ENCODE measurements around the gene CACNA1C. TPM values are rescaled to one million over a fixed set of nuclear protein-coding genes. Genes with fewer than 3 reads are reported as not detected.

CACNA1C gene
- total RNA-seq, 5 donors from 2014 or later (not counting 1 experiment from before 2014, with no cell fraction given) = 0.10 to 0.26 (median 0.16) TPM

GRCh38 chr12:2076728-2077127 lies 23.9 kb downstream of the CACNA1C start:
- H3K4me3 Mint-ChIP-seq = no peak overlapping the region
- no peaks in the 10 kb centered on the region for H3K36me3 Mint-ChIP-seq
- H3K4me1 ChIP-seq (ENCODE audit: control insufficient read depth in 1 of 2, extremely low read depth in 1 of 2, insufficient read depth in 2 of 2, low read length in 2 of 2) = no peaks in the 10 kb centered on the region
- no peak overlapping the region for H3K27ac Mint-ChIP-seq
- DNase-seq (no peak), ATAC-seq (replicated peaks in 1 of 4) (no peak)
- peaks cover 2 to 7% (median 7%) of the 10 kb centered on the region in 3 donors for H3K9me3 Mint-ChIP-seq
- H3K27me3 ChIP-seq (replicated peaks in 1 of 2; ENCODE audit: control insufficient read depth in 2 of 2, extremely low read depth in 1 of 2, insufficient read depth in 2 of 2, low read length in 1 of 2) = peaks cover 0 to 14% of the 10 kb centered on the region in 2 experiments
- ChIA-PET POLR2A (no interaction called here), CTCF (no interaction called here)
- WGBS (ENCODE audit: insufficient coverage) = 93% methylated on average over 6 of the region's 10 CpGs
- no peak overlapping the region for H3K27ac ChIP-seq (ENCODE audit: low read length)
- H3K4me1 Mint-ChIP-seq = no peaks in the 10 kb centered on the region
- peaks cover 8% of the 10 kb centered on the region in 2 donors for H3K27me3 Mint-ChIP-seq
- H3K9me3 ChIP-seq = no peaks in the 10 kb centered on the region
- no peak overlapping the region for H3K4me3 ChIP-seq (ENCODE audit: control insufficient read depth in 1 of 2, extremely low read depth in 1 of 2, low read length in 1 of 2)
- no peaks in the 10 kb centered on the region for H3K36me3 ChIP-seq (ENCODE audit: control insufficient read depth in 2 of 2, extremely low read depth in 1 of 2, insufficient read depth in 1 of 2, low read length in 1 of 2)

- no peak overlapping the region for H3K4me3 ChIP-seq (ENCODE audit: control insufficient read depth in 1 of 2, extremely low read depth in 1 of 2, low read length in 1 of 2)
- no peaks in the 10 kb centered on the region for H3K4me1 ChIP-seq (ENCODE audit: control insufficient read depth in 1 of 2, extremely low read depth in 1 of 2, insufficient read depth in 2 of 2, low read length in 2 of 2)
- Mint-ChIP-seq H3K4me3 (no peak overlapping the region), H3K27me3 (peaks cover under 1 to 6% of the 10 kb centered on the region in 2 donors), H3K9me3 (peaks cover 0 to 7% (median 6%) of the 10 kb centered on the region in 3 donors), H3K36me3 (no peaks in the 10 kb centered on the region), H3K4me1 (no peaks in the 10 kb centered on the region), H3K27ac (no peak overlapping the region)
- H3K27ac ChIP-seq (ENCODE audit: low read length) = no peak overlapping the region
- DNase-seq (no peak), ATAC-seq (replicated peaks in 1 of 4) (no peak)
- CTCF ChIA-PET = no interaction called here
- no peaks in the 10 kb centered on the region for H3K9me3 ChIP-seq
- POLR2A ChIA-PET = no interaction called here
- H3K36me3 ChIP-seq (ENCODE audit: control insufficient read depth in 2 of 2, extremely low read depth in 1 of 2, insufficient read depth in 1 of 2, low read length in 1 of 2) = no peaks in the 10 kb centered on the region
- peaks cover 0 to 4% of the 10 kb centered on the region in 2 experiments for H3K27me3 ChIP-seq (replicated peaks in 1 of 2; ENCODE audit: control insufficient read depth in 2 of 2, extremely low read depth in 1 of 2, insufficient read depth in 2 of 2, low read length in 1 of 2)
Measured at GRCh38 chr12:2080604-2081003, 27.8 kb downstream of the CACNA1C start.

- Mint-ChIP-seq H3K27me3 (peaks cover 0 to 4% of the 10 kb centered on the region in 2 donors), H3K27ac (no peak overlapping the region), H3K9me3 (peaks cover 0 to 7% (median 6%) of the 10 kb centered on the region in 3 donors), H3K4me3 (no peak overlapping the region), H3K36me3 (no peaks in the 10 kb centered on the region), H3K4me1 (no peaks in the 10 kb centered on the region)
- Histone ChIP-seq H3K4me3 (ENCODE audit: control insufficient read depth in 1 of 2, extremely low read depth in 1 of 2, low read length in 1 of 2) (no peak overlapping the region), H3K9me3 (no peaks in the 10 kb centered on the region), H3K36me3 (ENCODE audit: control insufficient read depth in 2 of 2, extremely low read depth in 1 of 2, insufficient read depth in 1 of 2, low read length in 1 of 2) (no peaks in the 10 kb centered on the region), H3K27ac (ENCODE audit: low read length) (no peak overlapping the region), H3K27me3 (replicated peaks in 1 of 2; ENCODE audit: control insufficient read depth in 2 of 2, extremely low read depth in 1 of 2, insufficient read depth in 2 of 2, low read length in 1 of 2) (no peaks in the 10 kb centered on the region), H3K4me1 (ENCODE audit: control insufficient read depth in 1 of 2, extremely low read depth in 1 of 2, insufficient read depth in 2 of 2, low read length in 2 of 2) (no peaks in the 10 kb centered on the region)
- ATAC-seq (replicated peaks in 1 of 4) (no peak), DNase-seq (no peak)
- CTCF ChIA-PET = no interaction called here
- WGBS (ENCODE audit: insufficient coverage) = 98% methylated on average over 5 of the region's 6 CpGs
- POLR2A ChIA-PET = no interaction called here
Measured at GRCh38 chr12:2082321-2082720, 29.5 kb downstream of the CACNA1C start.

DNA sequence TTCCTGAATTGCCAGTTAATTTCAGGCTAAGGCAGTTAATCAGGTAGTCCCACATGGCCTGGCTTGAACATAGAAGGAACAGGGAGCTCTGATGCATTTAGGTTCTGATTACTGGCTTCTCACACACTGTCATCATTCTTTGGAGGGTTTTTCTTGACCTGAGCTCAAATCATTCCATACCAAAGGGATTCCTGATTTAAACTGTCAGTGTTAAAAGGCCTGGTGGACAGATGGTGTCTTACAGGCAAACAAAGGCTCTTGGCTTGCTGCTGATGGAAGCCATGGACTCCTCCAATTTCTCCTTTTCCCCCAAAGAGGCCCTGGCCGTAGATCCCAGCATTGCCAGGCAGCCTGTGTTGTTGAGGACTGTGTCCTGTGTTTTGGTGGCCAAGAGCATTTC lies 30.2 kb downstream of the CACNA1C start:
- Histone ChIP-seq H3K4me1 (ENCODE audit: control insufficient read depth in 1 of 2, extremely low read depth in 1 of 2, insufficient read depth in 2 of 2, low read length in 2 of 2) (no peaks in the 10 kb centered on the region), H3K36me3 (ENCODE audit: control insufficient read depth in 2 of 2, extremely low read depth in 1 of 2, insufficient read depth in 1 of 2, low read length in 1 of 2) (no peaks in the 10 kb centered on the region), H3K4me3 (ENCODE audit: control insufficient read depth in 1 of 2, extremely low read depth in 1 of 2, low read length in 1 of 2) (no peak overlapping the region), H3K27me3 (replicated peaks in 1 of 2; ENCODE audit: control insufficient read depth in 2 of 2, extremely low read depth in 1 of 2, insufficient read depth in 2 of 2, low read length in 1 of 2) (no peaks in the 10 kb centered on the region), H3K27ac (ENCODE audit: low read length) (no peak overlapping the region), H3K9me3 (no peaks in the 10 kb centered on the region)
- ATAC-seq (replicated peaks in 1 of 4) = no peak
- Mint-ChIP-seq H3K9me3 (peaks cover 0 to 7% (median 6%) of the 10 kb centered on the region in 3 donors), H3K4me1 (no peaks in the 10 kb centered on the region), H3K4me3 (no peak overlapping the region), H3K27ac (no peak overlapping the region), H3K27me3 (peaks cover 0 to 5% of the 10 kb centered on the region in 2 donors), H3K36me3 (no peaks in the 10 kb centered on the region)
- CTCF ChIA-PET = no interaction called here
- POLR2A ChIA-PET = no interaction called here
- no CpG with 5 or more reads among the region's 1 CpG for WGBS (ENCODE audit: insufficient coverage)
- DNase-seq = no peak

- Histone ChIP-seq H3K27me3 (replicated peaks in 1 of 2; ENCODE audit: control insufficient read depth in 2 of 2, extremely low read depth in 1 of 2, insufficient read depth in 2 of 2, low read length in 1 of 2) (no peaks in the 10 kb centered on the region), H3K9me3 (no peaks in the 10 kb centered on the region), H3K27ac (ENCODE audit: low read length) (no peak overlapping the region), H3K36me3 (ENCODE audit: control insufficient read depth in 2 of 2, extremely low read depth in 1 of 2, insufficient read depth in 1 of 2, low read length in 1 of 2) (no peaks in the 10 kb centered on the region), H3K4me3 (ENCODE audit: control insufficient read depth in 1 of 2, extremely low read depth in 1 of 2, low read length in 1 of 2) (no peak overlapping the region), H3K4me1 (ENCODE audit: control insufficient read depth in 1 of 2, extremely low read depth in 1 of 2, insufficient read depth in 2 of 2, low read length in 2 of 2) (no peaks in the 10 kb centered on the region)
- POLR2A ChIA-PET = no interaction called here
- peaks cover 0 to 5% of the 10 kb centered on the region in 2 donors for H3K27me3 Mint-ChIP-seq
- no peak overlapping the region for H3K4me3 Mint-ChIP-seq
- H3K27ac Mint-ChIP-seq = no peak overlapping the region
- WGBS (ENCODE audit: insufficient coverage) = no CpG with 5 or more reads among the region's 1 CpG
- CTCF ChIA-PET = no interaction called here
- DNase-seq = no peak
- H3K9me3 Mint-ChIP-seq = peaks cover 0 to 7% (median 6%) of the 10 kb centered on the region in 3 donors
- no peak for ATAC-seq (replicated peaks in 1 of 4)
- no peaks in the 10 kb centered on the region for H3K36me3 Mint-ChIP-seq
- H3K4me1 Mint-ChIP-seq = no peaks in the 10 kb centered on the region
Measured at GRCh38 chr12:2083561-2083960, 30.8 kb downstream of the CACNA1C start.

DNA sequence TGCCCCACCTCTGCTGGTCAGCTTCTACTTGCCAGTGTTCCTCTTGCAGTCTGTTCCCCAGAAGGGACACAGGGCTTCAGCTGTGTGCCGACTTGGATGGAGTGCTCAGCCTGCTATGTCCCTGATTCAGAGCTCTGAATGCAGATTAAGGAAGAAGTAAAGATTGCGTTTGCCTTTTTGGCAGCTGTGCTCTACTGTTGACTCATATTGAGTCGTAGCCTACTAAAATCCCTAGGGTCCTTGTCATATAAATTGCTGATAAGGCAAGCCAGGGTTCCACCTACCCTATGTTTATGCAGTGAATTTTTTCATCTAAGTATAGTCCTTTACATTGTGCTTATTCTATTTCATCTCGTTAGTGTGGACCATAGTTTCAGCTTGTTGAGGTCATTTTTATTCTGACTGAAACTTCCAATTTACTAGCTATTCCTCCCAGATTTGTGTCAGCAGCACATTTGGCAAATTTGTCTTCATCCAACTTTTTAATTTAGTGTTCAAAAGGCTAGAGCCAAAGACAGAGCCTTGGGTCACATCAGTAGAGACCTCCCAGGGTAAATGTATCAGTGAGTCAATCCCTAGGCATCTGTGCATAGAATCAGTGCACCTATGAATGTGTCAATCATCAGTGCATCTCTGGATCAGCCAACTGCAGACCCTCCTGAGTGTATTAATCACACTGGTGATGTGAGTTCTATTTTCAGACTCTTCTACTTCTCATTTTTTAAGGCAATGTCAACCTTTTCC lies 31.9 kb downstream of the CACNA1C start:
- Histone ChIP-seq H3K9me3 (no peaks in the 10 kb centered on the region), H3K27me3 (replicated peaks in 1 of 2; ENCODE audit: control insufficient read depth in 2 of 2, extremely low read depth in 1 of 2, insufficient read depth in 2 of 2, low read length in 1 of 2) (peaks cover 0 to 10% of the 10 kb centered on the region in 2 experiments), H3K4me1 (ENCODE audit: control insufficient read depth in 1 of 2, extremely low read depth in 1 of 2, insufficient read depth in 2 of 2, low read length in 2 of 2) (no peaks in the 10 kb centered on the region), H3K36me3 (ENCODE audit: control insufficient read depth in 2 of 2, extremely low read depth in 1 of 2, insufficient read depth in 1 of 2, low read length in 1 of 2) (no peaks in the 10 kb centered on the region), H3K27ac (ENCODE audit: low read length) (no peak overlapping the region), H3K4me3 (ENCODE audit: control insufficient read depth in 1 of 2, extremely low read depth in 1 of 2, low read length in 1 of 2) (no peak overlapping the region)
- 65% methylated on average over 2 of the region's 4 CpGs for WGBS (ENCODE audit: insufficient coverage)
- DNase-seq = no peak
- Mint-ChIP-seq H3K9me3 (peaks cover 0 to 7% (median 6%) of the 10 kb centered on the region in 3 donors), H3K36me3 (no peaks in the 10 kb centered on the region), H3K27me3 (peaks cover 0 to 5% of the 10 kb centered on the region in 2 donors), H3K4me3 (no peak overlapping the region), H3K4me1 (no peaks in the 10 kb centered on the region), H3K27ac (no peak overlapping the region)
- POLR2A ChIA-PET = no interaction called here
- ATAC-seq (replicated peaks in 1 of 4) = no peak
- CTCF ChIA-PET = no interaction called here

All from T-cell (primary cell).